Tibial artery (tissue), 4 donors: ENCODE results near the gene CCBE1.

Experiments used
- DNase-seq, 2 donors: peaks; one replicate each; pipeline ENCODE4 v3.0.0-alpha.2; 2019
- H3K27ac ChIP-seq, 2 donors: fragments of 200-600 bp; sonication (generic) in 1 of 2; 1 replicate in 1 of 2; 2 replicates in 1 of 2; pipeline ENCODE4 v1.5.1; 2018 to 2019; ENCODE audit warnings: mild to moderate bottlenecking in 1 of 2
- H3K27me3 ChIP-seq, 2 donors: fragments of 200-600 bp; sonication (generic) in 1 of 2; one replicate each; pipeline versions ENCODE4 v1.5.1 to v1.6.0; 2016 to 2019
- H3K36me3 ChIP-seq, 3 donors: fragments of 200-600 bp; sonication (generic) in 2 of 3; one replicate each; pipeline ENCODE4 v1.5.1; 2016 to 2019; ENCODE audit warnings: mild to moderate bottlenecking in 2 of 3
- H3K4me1 ChIP-seq, 4 donors: fragments of 200-600 bp; sonication (generic) in 2 of 4; 1 replicate in 3 of 4; 2 replicates in 1 of 4; pipeline ENCODE4 v1.5.1; 2016 to 2019
- H3K4me3 ChIP-seq, 2 donors: fragments of 200-600 bp; sonication (generic) in 1 of 2; 1 replicate in 1 of 2; 2 replicates in 1 of 2; pipeline ENCODE4 v1.5.1; 2018 to 2019; ENCODE audit warnings: mild to moderate bottlenecking in 2 of 2
- H3K9me3 ChIP-seq, 3 donors: fragments of 200-600 bp; sonication (generic) in 1 of 3; one replicate each; pipeline ENCODE4 v1.5.1; 2016 to 2019
- CTCF ChIP-seq, 2 experiments: fragments of 200-600 bp in 1 of 2; fragments of 450-650 bp in 1 of 2; IDR thresholded peaks; one replicate each; pipeline ENCODE4 v1.5.1; 2017 to 2019; ENCODE audit warnings: antibody characterized with exemption in 2 of 2, mild to moderate bottlenecking in 1 of 2, moderate library complexity in 1 of 2
- intact Hi-C: fragments of 100-400 bp; cut with DNase I; formaldehyde crosslinking; loops from one replicate; pipeline ENCODE4 v1.15.0; 2023; ENCODE audit warnings: low total_unique reads

Gene CCBE1

GRCh38 chr18:59610546-59611140, 86.6 kb downstream of the CCBE1 start:
- Histone ChIP-seq H3K36me3 (no peaks in the 10 kb centered on the region), H3K27ac (no peak overlapping the region), H3K27me3 (no peaks in the 10 kb centered on the region), H3K4me3 (no peak overlapping the region), H3K4me1 (peaks cover 0 to 6% (median 0%) of the 10 kb centered on the region in 4 donors), H3K9me3 (no peaks in the 10 kb centered on the region)
- DNase-seq = no peak
- TF ChIP-seq CTCF (IDR thresholded peaks at IDR 0.05) = no peak
- intact Hi-C loops = no loop called here

GRCh38 chr18:59609654-59610053, 87.6 kb downstream of the CCBE1 start:
- Histone ChIP-seq H3K4me1 (peaks cover 0 to 6% (median 0%) of the 10 kb centered on the region in 4 donors), H3K27me3 (no peaks in the 10 kb centered on the region), H3K4me3 (no peak overlapping the region), H3K9me3 (no peaks in the 10 kb centered on the region), H3K36me3 (no peaks in the 10 kb centered on the region), H3K27ac (no peak overlapping the region)
- TF ChIP-seq CTCF (IDR thresholded peaks at IDR 0.05) = no peak
- DNase-seq = no peak
- intact Hi-C loops = no loop called here

GRCh38 chr18:59607471-59607870, 89.8 kb downstream of the CCBE1 start:
- H3K27ac ChIP-seq = no peak overlapping the region
- H3K36me3 ChIP-seq = no peaks in the 10 kb centered on the region
- intact Hi-C loops = no loop called here
- peaks cover 0 to 2% (median 0%) of the 10 kb centered on the region in 4 donors for H3K4me1 ChIP-seq
- no peaks in the 10 kb centered on the region for H3K9me3 ChIP-seq
- DNase-seq = no peak
- no peak for TF ChIP-seq CTCF (IDR thresholded peaks at IDR 0.05)
- no peaks in the 10 kb centered on the region for H3K27me3 ChIP-seq
- H3K4me3 ChIP-seq = no peak overlapping the region

- H3K27ac ChIP-seq = no peak overlapping the region
- H3K36me3 ChIP-seq = no peaks in the 10 kb centered on the region
- no peak for DNase-seq
- H3K27me3 ChIP-seq = no peaks in the 10 kb centered on the region
- H3K9me3 ChIP-seq = no peaks in the 10 kb centered on the region
- intact Hi-C loops = no loop called here
- no peak for TF ChIP-seq CTCF (IDR thresholded peaks at IDR 0.05)
- no peak overlapping the region for H3K4me3 ChIP-seq
- H3K4me1 ChIP-seq = no peaks in the 10 kb centered on the region
These were observed 90.2 kb downstream of the CCBE1 start for GRCh38 chr18:59607078-59607379.

GRCh38 chr18:59606193-59607077, 90.8 kb downstream of the CCBE1 start:
- DNase-seq = no peak
- no peak for TF ChIP-seq CTCF (IDR thresholded peaks at IDR 0.05)
- Histone ChIP-seq H3K9me3 (no peaks in the 10 kb centered on the region), H3K36me3 (no peaks in the 10 kb centered on the region), H3K27ac (no peak overlapping the region), H3K4me3 (no peak overlapping the region), H3K27me3 (no peaks in the 10 kb centered on the region), H3K4me1 (no peaks in the 10 kb centered on the region)
- intact Hi-C loops = no loop called here
